Stomach (tissue), 9 donors: ENCODE measurements around the gene CHST9. TPM values are rescaled to one million over a fixed set of nuclear protein-coding genes. Genes with fewer than 3 reads are reported as not detected.

Source experiments
- DNase-seq, 2 donors: peaks; one replicate each; pipeline versions ENCODE4 v3.0.0 to v3.0.0-alpha.2; 2013 to 2019
- H3K27ac ChIP-seq, 5 donors: fragments of 200-600 bp in 4 of 5; sonication (generic) in 4 of 5; one replicate each; pipeline ENCODE4 v1.5.1; 2013 to 2019; ENCODE audit warnings: mild to moderate bottlenecking in 1 of 5, moderate library complexity in 1 of 5
- H3K27me3 ChIP-seq, 3 donors: fragments of 200-600 bp; sonication (generic); one replicate each; pipeline ENCODE4 v1.5.1; 2017 to 2019; ENCODE audit warnings: mixed run types in 1 of 3
- H3K36me3 ChIP-seq, 4 donors: fragments of 200-600 bp; sonication (generic); 1 replicate in 3 of 4; 2 replicates in 1 of 4; pipeline ENCODE4 v1.5.1; 2016 to 2019
- H3K4me1 ChIP-seq, 4 donors: fragments of 200-600 bp; sonication (generic); one replicate each; pipeline ENCODE4 v1.5.1; 2016 to 2019
- H3K4me3 ChIP-seq, 4 donors: fragments of 200-600 bp; sonication (generic) in 3 of 4; one replicate each; pipeline ENCODE4 v1.5.1; 2016 to 2019; ENCODE audit warnings: mild to moderate bottlenecking in 1 of 4
- H3K9me3 ChIP-seq, 4 donors: fragments of 200-600 bp; sonication (generic); one replicate each; pipeline ENCODE4 v1.5.1; 2016 to 2019
- CTCF ChIP-seq, 7 experiments: fragments of 450-650 bp in 4 of 7; fragments of 200-600 bp in 3 of 7; sonication (generic) in 3 of 7; IDR thresholded peaks; one replicate each; pipeline ENCODE4 v1.5.1; 2016 to 2019; ENCODE audit warnings: antibody characterized with exemption in 7 of 7, control low read depth in 2 of 7, mild to moderate bottlenecking in 1 of 7
- EP300 ChIP-seq: sonication (generic); formaldehyde crosslinking; IDR thresholded peaks from one replicate; pipeline ENCODE4 v1.6.1; 2017; ENCODE audit warnings: antibody characterized with exemption
- POLR2A ChIP-seq, 4 donors: fragments of 450-650 bp; IDR thresholded peaks; one replicate each; pipeline ENCODE4 v1.6.1; 2016; ENCODE audit warnings: antibody characterized with exemption in 4 of 4, control low read depth in 2 of 4, mild to moderate bottlenecking in 1 of 4, moderate library complexity in 1 of 4
- POLR2AphosphoS5 ChIP-seq, 3 donors: sonication (generic); formaldehyde crosslinking; IDR thresholded peaks; one replicate each; pipeline ENCODE4 v1.6.1; 2016; ENCODE audit warnings: antibody characterized with exemption in 3 of 3
- WGBS, 5 donors: extraction: QIAGEN DNeasy Blood & Tissue Kit in 3 of 5; methylation state at CpG; one replicate each; pipeline versions ENCODE4 v1.1.5 to v1.1.7; 2013 to 2018; 5-methylcytosine and 5-hydroxymethylcytosine counted together
- intact Hi-C: fragments of 100-400 bp; cut with DNase I; formaldehyde crosslinking; loops from one replicate; pipeline ENCODE4 v1.15.1; 2023; ENCODE audit warnings: low total_unique reads
- polyA plus RNA-seq, 3 donors: library from polyadenylated mRNA; stranded (reverse); fragments of 200-250 nt; gene quantifications; one replicate each; pipeline ENCODE4 v1.2.3, GENCODE V29; 2013
- total RNA-seq, 5 donors: library from RNA; depleted of rRNA; stranded (reverse); fragments of >200 nt; gene quantifications; one replicate each; pipeline versions ENCODE4 v1.1.0 to v1.2.3, GENCODE V29; 2014 to 2016
- donor health status: healthy with polysubstance abuse.
- donor health status: Bipolar disorder and iron deficiency.
- donor health status: healthy.

Gene CHST9
- total and polyA plus RNA-seq, 8 donors: 0.29 to 2.2 (median 1.1) TPM; not detected in 2

GRCh38 chr18:27121108-27121507, 64.0 kb downstream of the CHST9 start:
- no peaks in the 10 kb centered on the region for H3K9me3 ChIP-seq
- H3K27ac ChIP-seq: no peak overlapping the region
- no peaks in the 10 kb centered on the region for H3K36me3 ChIP-seq
- H3K4me1 ChIP-seq: no peaks in the 10 kb centered on the region
- no peak for DNase-seq
- intact Hi-C loops: no loop called here
- H3K27me3 ChIP-seq: no peaks in the 10 kb centered on the region
- H3K4me3 ChIP-seq: no peak overlapping the region
- WGBS, 5 donors: 83 to 96% (median 90%) methylated on average over 1 of the region's 1 CpG
- no peak for TF ChIP-seq CTCF (IDR thresholded peaks at IDR 0.05)
- no peak for TF ChIP-seq POLR2A (IDR thresholded peaks at IDR 0.05)
- TF ChIP-seq POLR2AphosphoS5 (IDR thresholded peaks at IDR 0.05): no peak
- TF ChIP-seq EP300: no peak

- intact Hi-C loops: no loop called here
- WGBS, 5 donors: 68 to 85% (median 81%) methylated on average over 3 of the region's 3 CpGs
- Histone ChIP-seq H3K4me1 (no peaks in the 10 kb centered on the region), H3K9me3 (no peaks in the 10 kb centered on the region), H3K27ac (no peak overlapping the region), H3K36me3 (no peaks in the 10 kb centered on the region), H3K4me3 (no peak overlapping the region), H3K27me3 (no peaks in the 10 kb centered on the region)
- DNase-seq: no peak
- no peak for TF ChIP-seq POLR2A (IDR thresholded peaks at IDR 0.05)
- TF ChIP-seq POLR2AphosphoS5 (IDR thresholded peaks at IDR 0.05): no peak
- no peak for TF ChIP-seq CTCF (IDR thresholded peaks at IDR 0.05)
- no peak for TF ChIP-seq EP300
Observed at GRCh38 chr18:27120246-27120645, 64.9 kb downstream of the CHST9 start.

- H3K36me3 ChIP-seq: no peaks in the 10 kb centered on the region
- no peak overlapping the region for H3K4me3 ChIP-seq
- DNase-seq: no peak
- H3K4me1 ChIP-seq: no peaks in the 10 kb centered on the region
- no peak overlapping the region for H3K27ac ChIP-seq
- no peaks in the 10 kb centered on the region for H3K9me3 ChIP-seq
- WGBS, 5 donors: 66 to 73% (median 70%) methylated on average over 3 of the region's 3 CpGs
- H3K27me3 ChIP-seq: no peaks in the 10 kb centered on the region
- intact Hi-C loops: no loop called here
- TF ChIP-seq EP300 (no peak), CTCF (IDR thresholded peaks at IDR 0.05) (no peak), POLR2AphosphoS5 (IDR thresholded peaks at IDR 0.05) (no peak), POLR2A (IDR thresholded peaks at IDR 0.05) (no peak)
Observed at GRCh38 chr18:27118973-27119372, 66.1 kb downstream of the CHST9 start.

GRCh38 chr18:27114842-27115241, 70.3 kb downstream of the CHST9 start:
- H3K9me3 ChIP-seq: no peaks in the 10 kb centered on the region
- no peak for TF ChIP-seq POLR2AphosphoS5 (IDR thresholded peaks at IDR 0.05)
- TF ChIP-seq POLR2A (IDR thresholded peaks at IDR 0.05): no peak
- no peak for TF ChIP-seq EP300
- TF ChIP-seq CTCF (IDR thresholded peaks at IDR 0.05): no peak
- no peak for DNase-seq
- no peak overlapping the region for H3K27ac ChIP-seq
- H3K27me3 ChIP-seq: no peaks in the 10 kb centered on the region
- no peaks in the 10 kb centered on the region for H3K4me1 ChIP-seq
- WGBS, 5 donors: 60 to 75% (median 73%) methylated on average over 3 of the region's 3 CpGs
- H3K36me3 ChIP-seq: no peaks in the 10 kb centered on the region
- no peak overlapping the region for H3K4me3 ChIP-seq
- intact Hi-C loops: no loop called here
